Right lobe of liver (tissue), 6 donors: Measurements from ENCODE around the gene KCND3. TPM values are rescaled to one million over a fixed set of nuclear protein-coding genes. Genes with fewer than 3 reads are reported as not detected.

ENCODE experiments used
- ATAC-seq, 4 donors: fragments of 200-7000 bp; cut with Tn5 transposase; one replicate each; pipeline ENCODE4 v1.9.1; 2020; ENCODE audit warnings: mild to moderate bottlenecking in 4 of 4, moderate library complexity in 4 of 4
- DNase-seq, 3 donors: peaks; one replicate each; pipeline ENCODE4 v3.0.0-alpha.2; 2020
- H3K27ac ChIP-seq, 3 donors: fragments of 200-600 bp; one replicate each; pipeline ENCODE4 v1.8.0; 2022
- H3K27me3 ChIP-seq, 2 donors: fragments of 200-600 bp; one replicate each; pipeline ENCODE4 v1.8.0; 2022
- H3K36me3 ChIP-seq, 4 donors: fragments of 200-600 bp; sonication (generic) in 1 of 4; one replicate each; pipeline versions ENCODE4 v1.5.1 to v1.8.0; 2017 to 2022; ENCODE audit warnings: control low read depth in 1 of 4
- H3K4me1 ChIP-seq, 4 donors: fragments of 200-600 bp; sonication (generic) in 1 of 4; one replicate each; pipeline versions ENCODE4 v1.5.1 to v1.8.0; 2017 to 2022; ENCODE audit warnings: control low read depth in 1 of 4
- H3K4me3 ChIP-seq, 3 donors: fragments of 200-600 bp; one replicate each; pipeline ENCODE4 v1.8.0; 2022
- H3K9me3 ChIP-seq, 4 donors: fragments of 200-600 bp; sonication (generic) in 1 of 4; one replicate each; pipeline versions ENCODE4 v1.5.1 to v1.8.0; 2017 to 2022; ENCODE audit warnings: control low read depth in 1 of 4
- POLR2A ChIP-seq: fragments of 450-650 bp; IDR thresholded peaks from one replicate; pipeline ENCODE4 v1.6.1; 2017; ENCODE audit warnings: antibody characterized with exemption, mild to moderate bottlenecking
- WGBS: methylation state at CpG from one replicate; pipeline ENCODE4 v1.1.6; 2018; ENCODE audit warnings: low coverage, low lambda C conversion rate; ENCODE audit not compliant: insufficient coverage; ENCODE audit errors: missing lambda C conversion rate; 5-methylcytosine and 5-hydroxymethylcytosine counted together
- intact Hi-C, 2 donors: fragments of 100-400 bp; cut with DNase I; formaldehyde crosslinking; loops; one replicate each; pipeline versions ENCODE4 v1.11.2 to v1.14.1; 2022
- total RNA-seq, 6 experiments: library from RNA; depleted of rRNA in 2 of 6; stranded (reverse); fragments of >200 nt in 2 of 6; fragmentation: NEBNext Ultra II Directional in 3 of 6; extraction: Animal tissue kit (Norgen Biotek cat#: 25700) in 3 of 6; gene quantifications; one replicate each; pipeline versions ENCODE4 v1.1.0 to v1.2.4, GENCODE V29; 2016 to 2023
- TF ChIP-seq, protein P1 (sequence below), 4 donors: fragments of 200-600 bp in 3 of 4; fragments of 450-650 bp in 1 of 4; IDR thresholded peaks; one replicate each; pipeline versions ENCODE4 v1.5.1 to v1.8.0; 2016 to 2022; ENCODE audit warnings: antibody characterized with exemption in 4 of 4, mild to moderate bottlenecking in 2 of 4
- donor health status: DM: no; HTN: yes; CAD: no.
- donor health status: DM: no; HTN: no; CAD: no.
- donor health status: DM: no; HTN: no; CAD: no.
- donor health status: DM: no; HTN: yes; CAD: no.
- donor health status: DM: no; HTN: yes; CAD: no.

Gene KCND3
- total RNA-seq, 6 experiments from 2014 or later = 8.1 to 25.5 (median 16.2) TPM

DNA sequence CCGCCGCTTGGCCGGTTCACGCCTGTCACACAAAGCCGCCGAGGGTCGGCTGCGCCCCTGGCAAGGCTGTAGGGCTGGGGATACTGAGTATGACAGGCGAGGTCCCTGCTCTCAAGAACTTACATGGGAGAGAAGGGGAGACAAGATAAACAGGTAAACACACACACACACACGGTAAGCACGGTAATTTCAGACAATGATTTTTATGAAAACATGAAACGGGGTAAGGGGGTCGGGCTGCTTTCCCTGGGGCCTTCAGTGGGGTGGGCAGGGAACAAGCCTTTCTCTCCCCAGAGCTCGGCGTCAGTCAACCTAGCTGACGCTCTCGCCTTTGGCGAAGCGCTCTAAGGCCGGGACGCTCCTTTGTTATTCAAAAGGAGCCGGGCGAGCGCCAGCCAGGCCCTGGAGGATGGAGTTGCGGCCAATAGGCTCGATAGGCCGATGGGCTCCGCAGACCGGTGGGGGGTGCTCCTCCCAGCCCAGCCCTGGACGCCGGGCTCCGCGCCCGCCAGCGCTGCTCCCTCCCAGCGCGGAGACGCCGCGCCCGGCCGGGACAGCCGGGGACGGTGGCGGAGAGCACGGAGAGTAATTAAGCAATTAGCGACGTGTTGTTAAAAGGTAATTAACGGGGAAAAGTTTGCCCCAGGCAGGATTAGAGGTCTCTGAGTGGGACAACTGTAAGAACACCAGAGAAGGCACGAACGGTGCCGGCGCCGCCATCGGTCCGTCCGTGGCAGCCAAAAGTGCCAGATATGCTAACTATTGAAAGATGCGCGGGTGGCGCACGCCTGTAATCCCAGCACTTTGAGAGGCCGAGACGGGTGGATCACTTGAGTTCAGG lies 249.3 kb downstream of the KCND3 start:
- H3K27ac ChIP-seq = peak overlapping the region in 1 of 3 donors; percentile 17
- TF ChIP-seq, protein P1, sequence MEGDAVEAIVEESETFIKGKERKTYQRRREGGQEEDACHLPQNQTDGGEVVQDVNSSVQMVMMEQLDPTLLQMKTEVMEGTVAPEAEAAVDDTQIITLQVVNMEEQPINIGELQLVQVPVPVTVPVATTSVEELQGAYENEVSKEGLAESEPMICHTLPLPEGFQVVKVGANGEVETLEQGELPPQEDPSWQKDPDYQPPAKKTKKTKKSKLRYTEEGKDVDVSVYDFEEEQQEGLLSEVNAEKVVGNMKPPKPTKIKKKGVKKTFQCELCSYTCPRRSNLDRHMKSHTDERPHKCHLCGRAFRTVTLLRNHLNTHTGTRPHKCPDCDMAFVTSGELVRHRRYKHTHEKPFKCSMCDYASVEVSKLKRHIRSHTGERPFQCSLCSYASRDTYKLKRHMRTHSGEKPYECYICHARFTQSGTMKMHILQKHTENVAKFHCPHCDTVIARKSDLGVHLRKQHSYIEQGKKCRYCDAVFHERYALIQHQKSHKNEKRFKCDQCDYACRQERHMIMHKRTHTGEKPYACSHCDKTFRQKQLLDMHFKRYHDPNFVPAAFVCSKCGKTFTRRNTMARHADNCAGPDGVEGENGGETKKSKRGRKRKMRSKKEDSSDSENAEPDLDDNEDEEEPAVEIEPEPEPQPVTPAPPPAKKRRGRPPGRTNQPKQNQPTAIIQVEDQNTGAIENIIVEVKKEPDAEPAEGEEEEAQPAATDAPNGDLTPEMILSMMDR (IDR thresholded peaks at IDR 0.05) = no peak
- TF ChIP-seq POLR2A = no peak
- 2% methylated on average over 30 of the region's 63 CpGs for WGBS
- H3K9me3 ChIP-seq = no peaks in the 10 kb centered on the region
- intact Hi-C loops = no loop called here
- no peaks in the 10 kb centered on the region for H3K36me3 ChIP-seq
- ATAC-seq (peak; percentile 8 to 48 (median 33)), DNase-seq (peak in 1 of 3 donors; percentile 73)
- peak overlapping the region; percentile 58 to 62 (median 58) for H3K4me3 ChIP-seq
- peaks cover 0 to 3% of the 10 kb centered on the region in 2 donors for H3K27me3 ChIP-seq
- peaks cover 0 to 17% (median 0%) of the 10 kb centered on the region in 4 donors for H3K4me1 ChIP-seq

DNA sequence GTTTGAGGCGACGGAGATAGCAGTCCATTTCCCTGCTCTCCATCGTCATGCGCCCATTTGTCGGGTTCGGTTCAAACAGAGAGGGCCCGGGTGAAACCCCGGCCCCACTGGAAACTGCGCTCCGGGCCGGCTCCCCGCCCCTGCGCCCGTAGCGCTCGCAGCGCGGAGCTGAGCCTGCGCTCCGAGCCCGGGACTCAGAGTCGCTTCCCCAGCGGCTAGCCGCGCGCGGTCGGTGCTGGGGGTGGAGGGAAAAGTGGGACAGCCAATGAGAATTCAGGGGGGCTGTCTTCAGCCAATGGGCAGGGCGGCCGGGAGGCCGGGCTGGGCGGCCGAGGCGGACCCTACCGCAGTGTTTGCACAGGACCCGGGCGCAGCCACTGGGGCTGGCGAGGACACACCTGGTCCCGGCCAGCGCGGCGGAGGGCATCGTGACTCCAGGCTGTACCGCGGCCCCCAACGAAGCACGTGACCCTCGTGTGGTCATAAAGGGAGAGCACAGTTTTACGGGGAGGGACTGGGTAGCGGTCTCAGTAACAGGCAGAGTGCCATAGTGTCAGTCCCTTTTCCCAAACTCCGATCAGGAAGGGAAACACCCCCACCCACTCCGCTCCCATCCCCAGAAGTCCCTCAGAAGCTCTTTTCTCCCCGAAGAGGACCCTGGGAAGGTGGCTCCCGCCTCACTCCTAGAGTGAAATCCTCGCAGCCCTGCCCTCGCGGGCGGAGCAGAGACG lies 250.1 kb downstream of the KCND3 start, which contains the start of gene INKA2:
INKA2 (minus strand) TSS at position 202 of the 731 bp plus-strand sequence; CDS start at position 49, 153 bp downstream.
- DNase-seq = peak; percentile 92 to 94 (median 93)
- Histone ChIP-seq H3K36me3 (no peaks in the 10 kb centered on the region), H3K4me3 (peak within 1 kb of the TSS; percentile 58 to 62 (median 58)), H3K4me1 (peaks cover 0 to 17% (median 0%) of the 10 kb centered on the region in 4 donors), H3K27me3 (peaks cover 0 to 3% of the 10 kb centered on the region in 2 donors), H3K27ac (peak within 1 kb of the TSS; percentile 33 to 60 (median 59)), H3K9me3 (no peaks in the 10 kb centered on the region)
- under 1% methylated on average over 31 of the region's 59 CpGs for WGBS
- TF ChIP-seq, protein P1 (IDR thresholded peaks at IDR 0.05) = no peak
- peak; percentile 83 for TF ChIP-seq POLR2A
- peak; percentile 88 to 96 (median 93) for ATAC-seq
- intact Hi-C loops = no loop called here

DNA sequence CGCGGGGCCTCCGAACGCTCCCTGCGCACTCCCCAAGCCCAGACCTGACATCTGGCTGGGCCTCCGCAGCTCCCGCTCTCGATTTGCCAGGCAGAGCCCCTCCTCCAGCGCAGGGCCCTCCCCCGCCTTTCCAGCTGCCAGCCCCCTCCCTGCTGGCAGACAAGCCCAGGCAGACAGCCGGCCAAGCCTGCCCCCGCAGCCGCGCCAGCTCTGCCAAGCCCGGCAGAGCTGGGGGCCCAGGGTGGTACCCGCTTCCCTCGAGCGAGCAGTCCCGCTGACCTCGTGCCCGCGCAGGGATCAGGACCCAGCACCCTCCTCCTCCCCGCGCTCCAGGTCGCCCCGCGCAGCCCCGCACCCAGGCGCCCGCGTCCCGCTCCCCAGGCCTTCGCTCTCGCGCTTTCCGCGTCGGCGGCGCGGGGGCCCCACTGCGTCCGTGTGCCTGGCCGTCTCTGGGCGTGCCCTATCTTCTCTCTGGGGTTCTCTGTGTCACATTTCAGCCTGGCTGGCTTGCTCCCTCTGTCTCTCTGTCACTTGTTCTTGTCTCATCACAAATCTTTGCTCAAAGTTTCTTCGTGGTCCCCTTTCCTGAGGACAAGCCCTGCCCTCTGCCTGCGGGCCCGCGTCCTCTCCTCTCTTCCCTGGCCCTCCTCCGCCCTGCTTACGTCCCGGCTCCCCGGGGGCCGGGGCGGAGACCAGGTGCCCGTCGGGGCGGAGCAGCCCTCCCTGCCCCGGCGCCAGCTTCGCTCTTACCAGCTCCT lies 250.9 kb downstream of the KCND3 start:
- WGBS = 3% methylated on average over 20 of the region's 61 CpGs
- H3K4me1 ChIP-seq = peaks cover 0 to 17% (median 0%) of the 10 kb centered on the region in 4 donors
- peak; percentile 63 to 76 (median 68) for ATAC-seq

More for the DNA sequence above, 250.9 kb downstream of the KCND3 start:
- intact Hi-C loops = no loop called here
- no peaks in the 10 kb centered on the region for H3K36me3 ChIP-seq
- TF ChIP-seq, protein P1 (IDR thresholded peaks at IDR 0.05) = no peak
- no peak for TF ChIP-seq POLR2A
- H3K27ac ChIP-seq = peak overlapping the region; percentile 33 to 60 (median 59)
- H3K9me3 ChIP-seq = no peaks in the 10 kb centered on the region
- DNase-seq = peak; percentile 74 to 77 (median 74)
- H3K27me3 ChIP-seq = peaks cover 0 to 3% of the 10 kb centered on the region in 2 donors
- peak overlapping the region; percentile 58 to 62 (median 58) for H3K4me3 ChIP-seq
